ENCODE measurements around the gene OR5D18.

DNA sequence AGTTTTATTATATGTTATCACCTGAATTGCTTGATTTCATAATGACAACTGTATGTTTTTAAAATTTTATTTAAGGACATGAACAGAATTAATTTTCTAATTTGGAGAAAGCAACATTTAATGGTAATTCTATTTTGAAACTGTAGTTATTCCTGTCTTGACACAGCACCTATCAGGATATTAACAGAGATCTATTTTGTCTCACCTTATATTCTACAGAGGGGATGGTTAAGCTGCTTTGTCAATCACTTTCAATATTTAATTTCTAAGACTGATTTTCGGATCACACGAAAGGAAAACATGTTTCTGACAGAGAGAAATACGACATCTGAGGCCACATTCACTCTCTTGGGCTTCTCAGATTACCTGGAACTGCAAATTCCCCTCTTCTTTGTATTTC, 19.0 kb downstream of the OR5D18 start, which contains the start of gene OR5D16:
- TF ChIP-seq CTCF (IDR thresholded peaks at IDR 0.05) = no peak
- TF ChIP-seq MYC (IDR thresholded peaks at IDR 0.05; ENCODE audit: borderline replicate concordance, low read length) = no peak
- TF ChIP-seq POLR2A (IDR thresholded peaks at IDR 0.05; ENCODE audit: low read length) = no peak
- TF ChIP-seq PHF8 (IDR thresholded peaks at IDR 0.05; ENCODE audit: borderline replicate concordance, low read depth) = no peak
- no peak for TF ChIP-seq RNF2 (IDR thresholded peaks at IDR 0.05; ENCODE audit: borderline replicate concordance, low read depth)
